WERI-Rb-1 (cell line): ENCODE measurements around the gene LGSN.
"Not testable (repeated sequence)": the region's sequence is repeated elsewhere in the genome, so short reads cannot be mapped to it uniquely, and the experiment has no call there.

Experiments used
- DNase-seq: peaks from one replicate; pipeline ENCODE4 v3.0.0-alpha.2; 2020
- H3K27ac ChIP-seq: fragments of 250-450 bp; sonication (Bioruptor Pico); 2 replicates; pipeline ENCODE4 v1.5.1; 2020; ENCODE audit warnings: mild to moderate bottlenecking, moderate library complexity
- H3K27me3 ChIP-seq: fragments of 250-450 bp; sonication (Bioruptor Pico); 2 replicates; pipeline ENCODE4 v1.5.1; 2021; ENCODE audit warnings: mild to moderate bottlenecking, low read depth, moderate library complexity; ENCODE audit not compliant: insufficient read depth, severe bottlenecking
- H3K36me3 ChIP-seq: fragments of 250-450 bp; sonication (Bioruptor Pico); 2 replicates; pipeline ENCODE4 v1.5.1; 2020; ENCODE audit warnings: mild to moderate bottlenecking, moderate library complexity
- H3K4me3 ChIP-seq: 2 replicates; pipeline ENCODE4 v1.5.1; 2011; ENCODE audit warnings: low read depth, mild to moderate bottlenecking, control low read depth, low read length
- H3K9me3 ChIP-seq: fragments of 250-450 bp; sonication (Bioruptor Pico); 2 replicates; pipeline ENCODE4 v1.5.1; 2021; ENCODE audit warnings: mild to moderate bottlenecking, moderate library complexity; ENCODE audit not compliant: severe bottlenecking
- TF ChIP-seq, protein P1 (sequence below): IDR thresholded peaks from 2 replicates; pipeline ENCODE4 v1.5.1; 2011; ENCODE audit warnings: low read depth, mild to moderate bottlenecking, control low read depth, inconsistent platforms, low read length

Gene LGSN

DNA sequence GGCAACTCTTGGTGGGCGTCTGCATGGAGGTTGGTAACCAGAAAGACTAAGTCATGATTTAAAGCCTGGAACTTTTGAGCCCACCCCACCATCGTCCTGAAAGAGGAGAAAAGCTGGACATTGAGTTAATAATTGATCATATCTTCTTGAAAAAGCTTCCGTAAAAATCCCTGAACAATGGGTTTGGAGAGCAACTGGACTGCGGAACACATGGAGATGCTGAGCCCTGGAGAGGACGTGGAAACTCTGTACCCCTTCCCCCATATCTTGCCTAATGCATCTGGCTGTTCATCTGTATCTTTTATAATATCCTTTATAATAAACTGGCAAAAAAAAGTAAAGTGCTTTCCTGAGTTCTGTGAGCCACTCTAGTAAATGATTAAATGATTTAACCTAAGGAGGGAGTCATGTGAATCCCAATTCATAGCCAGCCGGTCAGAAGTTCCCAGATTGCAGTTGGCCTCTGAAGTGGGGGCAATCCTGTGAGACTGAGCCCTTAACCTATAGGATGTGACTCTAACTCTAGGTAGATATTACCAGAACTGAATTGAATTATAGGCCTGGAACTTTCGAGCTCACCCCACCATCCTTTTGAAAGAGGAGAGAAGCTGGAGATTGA is 26.5 kb upstream of the LGSN start:
- H3K4me3 ChIP-seq = no peak overlapping the region
- TF ChIP-seq, protein P1, sequence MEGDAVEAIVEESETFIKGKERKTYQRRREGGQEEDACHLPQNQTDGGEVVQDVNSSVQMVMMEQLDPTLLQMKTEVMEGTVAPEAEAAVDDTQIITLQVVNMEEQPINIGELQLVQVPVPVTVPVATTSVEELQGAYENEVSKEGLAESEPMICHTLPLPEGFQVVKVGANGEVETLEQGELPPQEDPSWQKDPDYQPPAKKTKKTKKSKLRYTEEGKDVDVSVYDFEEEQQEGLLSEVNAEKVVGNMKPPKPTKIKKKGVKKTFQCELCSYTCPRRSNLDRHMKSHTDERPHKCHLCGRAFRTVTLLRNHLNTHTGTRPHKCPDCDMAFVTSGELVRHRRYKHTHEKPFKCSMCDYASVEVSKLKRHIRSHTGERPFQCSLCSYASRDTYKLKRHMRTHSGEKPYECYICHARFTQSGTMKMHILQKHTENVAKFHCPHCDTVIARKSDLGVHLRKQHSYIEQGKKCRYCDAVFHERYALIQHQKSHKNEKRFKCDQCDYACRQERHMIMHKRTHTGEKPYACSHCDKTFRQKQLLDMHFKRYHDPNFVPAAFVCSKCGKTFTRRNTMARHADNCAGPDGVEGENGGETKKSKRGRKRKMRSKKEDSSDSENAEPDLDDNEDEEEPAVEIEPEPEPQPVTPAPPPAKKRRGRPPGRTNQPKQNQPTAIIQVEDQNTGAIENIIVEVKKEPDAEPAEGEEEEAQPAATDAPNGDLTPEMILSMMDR = no peak
- no peaks in the 10 kb centered on the region for H3K27me3 ChIP-seq
- H3K9me3 ChIP-seq = no peaks in the 10 kb centered on the region
- DNase-seq = no peak
- H3K27ac ChIP-seq = no peak overlapping the region
- no peaks in the 10 kb centered on the region for H3K36me3 ChIP-seq

DNA sequence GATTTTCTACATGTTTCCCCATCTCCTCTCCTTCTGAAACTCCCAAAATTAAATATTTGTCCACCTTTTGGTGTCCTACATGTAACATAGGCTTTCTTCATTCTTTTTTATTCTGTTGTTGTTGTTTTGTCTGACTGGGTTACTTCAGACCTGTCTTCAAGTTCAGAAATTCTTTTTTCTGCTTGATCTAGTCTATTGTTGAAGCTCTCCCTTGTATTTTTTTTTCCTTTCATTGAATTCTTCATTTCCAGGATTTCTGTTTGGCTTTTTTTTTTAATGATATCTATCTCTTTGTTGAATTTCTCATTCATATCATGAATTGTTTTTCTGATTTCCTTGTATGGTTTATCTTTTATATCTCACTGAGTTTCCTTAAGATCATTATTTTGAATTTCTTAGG is 20.6 kb upstream of the LGSN start:
- no peak overlapping the region for H3K27ac ChIP-seq
- TF ChIP-seq, protein P1 = no peak
- H3K9me3 ChIP-seq = no peaks in the 10 kb centered on the region
- DNase-seq = no peak
- H3K27me3 ChIP-seq = no peaks in the 10 kb centered on the region
- H3K4me3 ChIP-seq = no peak overlapping the region
- no peaks in the 10 kb centered on the region for H3K36me3 ChIP-seq

DNA sequence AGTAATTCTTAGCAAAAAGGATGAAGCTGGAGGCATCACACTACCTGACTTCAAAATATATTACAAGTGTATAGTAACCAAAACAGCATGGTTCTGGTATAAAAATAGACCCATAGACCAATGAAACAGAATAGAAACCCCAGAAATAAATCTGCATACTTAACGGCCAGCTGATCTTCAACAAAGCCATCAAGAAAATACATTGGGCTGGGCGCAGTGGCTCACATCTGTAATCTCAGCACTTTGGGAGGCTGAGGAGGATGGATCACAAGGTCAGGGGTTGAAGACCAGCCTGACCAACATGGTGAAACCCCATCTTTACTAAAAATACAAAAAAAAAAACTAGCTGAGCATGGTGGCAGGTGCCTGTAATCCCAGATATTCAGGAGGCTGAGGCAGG is 14.9 kb upstream of the LGSN start:
- DNase-seq, H3K27ac ChIP-seq, H3K27me3 ChIP-seq, H3K36me3 ChIP-seq, H3K9me3 ChIP-seq, H3K4me3 ChIP-seq: not testable (repeated sequence)

DNA sequence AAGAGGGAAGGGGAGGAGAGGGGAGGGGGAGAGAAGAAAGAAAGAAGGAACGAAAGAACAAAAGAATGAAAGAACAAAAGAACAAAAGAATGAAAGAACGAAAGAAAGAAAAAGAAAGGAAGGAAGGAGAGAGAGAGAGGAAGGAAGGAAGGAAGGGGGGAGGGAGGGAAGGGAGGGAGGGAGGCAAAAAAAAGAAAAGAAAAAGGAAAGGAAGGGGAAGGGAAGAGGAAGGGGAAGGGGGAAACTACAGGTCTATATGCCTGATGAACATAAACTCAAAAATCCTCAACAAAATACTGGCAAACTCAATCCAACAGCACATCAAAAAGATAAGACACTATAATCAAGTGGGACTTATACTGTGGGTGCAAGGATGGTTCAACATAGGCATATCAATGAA is 13.7 kb upstream of the LGSN start:
- Histone ChIP-seq H3K4me3 (no peak overlapping the region), H3K36me3 (no peaks in the 10 kb centered on the region), H3K27me3 (no peaks in the 10 kb centered on the region), H3K27ac (no peak overlapping the region), H3K9me3 (no peaks in the 10 kb centered on the region)
- TF ChIP-seq, protein P1 = no peak
- no peak for DNase-seq

DNA sequence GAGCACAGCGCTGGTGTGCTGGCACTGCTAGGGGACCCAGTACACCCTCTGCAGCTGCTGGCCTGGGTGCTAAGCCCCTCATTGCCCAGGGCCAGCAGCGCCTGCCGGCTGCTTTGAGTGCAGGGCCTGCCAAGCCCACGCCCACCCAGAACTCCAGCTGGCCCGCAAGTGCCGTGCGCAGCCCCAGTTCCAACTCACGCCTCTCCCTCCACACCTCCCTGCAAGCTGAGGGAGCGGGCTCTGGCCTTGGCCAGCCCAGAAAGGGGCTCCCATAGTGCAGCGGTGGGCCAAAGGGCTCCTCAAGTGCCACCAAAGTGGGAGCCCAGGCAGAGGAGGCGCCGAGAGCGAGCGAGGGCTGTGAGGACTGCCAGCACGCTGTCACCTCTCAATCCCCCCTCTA is 6.8 kb upstream of the LGSN start:
- DNase-seq, H3K27ac ChIP-seq, H3K36me3 ChIP-seq, H3K27me3 ChIP-seq, H3K9me3 ChIP-seq, H3K4me3 ChIP-seq: not testable (repeated sequence)

DNA sequence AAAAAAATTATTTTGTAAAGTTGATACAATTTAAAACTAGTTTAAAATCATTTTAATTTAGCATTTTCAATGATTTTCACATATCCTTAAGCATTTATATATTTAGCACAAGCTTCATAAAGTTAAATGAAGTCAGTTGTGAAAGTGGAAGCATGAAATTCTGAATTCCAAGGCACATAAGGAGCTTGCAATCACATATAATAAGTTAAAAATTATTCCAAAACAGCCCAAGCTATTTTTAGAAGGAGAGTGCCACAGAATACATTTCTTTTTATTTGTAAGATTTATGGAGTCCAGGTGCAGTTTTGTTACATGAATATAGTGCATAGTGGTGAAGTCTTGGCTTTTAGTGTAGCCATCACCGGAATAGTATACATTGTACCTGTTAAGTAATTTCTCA is 3.2 kb upstream of the LGSN start:
- DNase-seq = no peak

DNA sequence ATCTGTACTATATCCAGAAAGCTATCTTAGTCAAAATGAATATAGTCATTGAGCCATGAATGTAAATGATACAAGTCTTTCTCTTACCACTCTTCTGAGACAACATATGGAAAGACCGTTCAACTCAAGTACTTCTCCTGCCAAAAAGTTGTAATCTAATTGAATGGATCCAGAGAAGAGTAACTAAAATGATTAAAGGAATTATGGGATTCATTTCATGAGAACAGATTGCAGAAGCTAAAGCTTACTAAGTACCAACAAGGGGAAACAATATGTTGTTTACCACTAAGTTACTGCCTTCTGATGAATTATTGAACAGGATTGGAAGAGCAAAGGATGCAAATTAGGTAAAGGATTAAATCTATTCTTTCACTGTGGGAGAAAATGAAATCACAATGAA is 2.0 kb upstream of the LGSN start:
- Histone ChIP-seq H3K36me3 (no peaks in the 10 kb centered on the region), H3K27me3 (no peaks in the 10 kb centered on the region), H3K9me3 (peaks cover 6% of the 10 kb centered on the region), H3K27ac (no peak overlapping the region), H3K4me3 (no peak overlapping the region)
- no peak for DNase-seq
- TF ChIP-seq, protein P1 = no peak

More for the DNA sequence above, 3.2 kb upstream of the LGSN start:
- no peak overlapping the region for H3K27ac ChIP-seq
- H3K27me3 ChIP-seq = no peaks in the 10 kb centered on the region
- peaks cover 9% of the 10 kb centered on the region for H3K9me3 ChIP-seq
- TF ChIP-seq, protein P1 = no peak
- no peak overlapping the region for H3K4me3 ChIP-seq
- no peaks in the 10 kb centered on the region for H3K36me3 ChIP-seq
